Left ventricle myocardium superior (tissue), 1 donor: ENCODE data around the gene MEGF11. TPM values are rescaled to one million over a fixed set of nuclear protein-coding genes. Genes with fewer than 3 reads are reported as not detected.
"Not testable (repeated sequence)": the region's sequence is repeated elsewhere in the genome, so short reads cannot be mapped to it uniquely, and the experiment has no call there.

Source experiments
- ATAC-seq: fragments of 200-7000 bp; cut with Tn5 transposase; one replicate; pipeline ENCODE4 v1.9.1; 2020; ENCODE audit warnings: mild to moderate bottlenecking, moderate library complexity
- DNase-seq: peaks from one replicate; pipeline ENCODE4 v3.0.0-alpha.2; 2020
- intact Hi-C: fragments of 100-400 bp; cut with micrococcal nuclease; formaldehyde crosslinking; loops from one replicate; pipeline ENCODE4 v1.11.0; 2022
- total RNA-seq: library from RNA; stranded (reverse); fragmentation: NEBNext Ultra II Directional; extraction: Animal tissue kit (Norgen Biotek cat#: 25700); gene quantifications from one replicate; pipeline ENCODE4 v1.2.1, GENCODE V29; 2021
- donor health status: DM: no; HTN: yes; CAD: no; lungs with severe emphysema.

The MEGF11 gene
- total RNA-seq, 1 donor from 2014 or later, result not detected

DNA sequence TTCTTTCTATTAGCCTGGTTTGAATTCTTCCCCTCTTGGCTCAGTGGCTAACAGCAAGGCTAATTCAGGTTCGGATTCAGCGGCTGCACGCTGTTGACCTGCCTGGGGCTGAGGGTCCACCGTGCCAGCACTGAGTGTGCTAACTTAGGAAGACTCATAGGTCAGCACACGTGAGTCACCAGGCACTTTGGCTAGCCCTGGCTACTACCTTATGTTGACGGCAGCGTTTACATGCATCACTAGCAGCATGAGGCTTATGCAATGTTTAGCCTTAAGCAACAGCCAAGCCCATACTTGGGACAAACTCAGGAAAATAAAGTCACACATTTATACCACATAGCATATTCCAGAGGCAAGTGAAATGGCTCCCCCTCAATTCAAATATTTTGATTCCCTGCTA is 246.6 kb downstream of the MEGF11 start:
- intact Hi-C loops, result no loop called here
- ATAC-seq (no peak), DNase-seq (no peak)

DNA sequence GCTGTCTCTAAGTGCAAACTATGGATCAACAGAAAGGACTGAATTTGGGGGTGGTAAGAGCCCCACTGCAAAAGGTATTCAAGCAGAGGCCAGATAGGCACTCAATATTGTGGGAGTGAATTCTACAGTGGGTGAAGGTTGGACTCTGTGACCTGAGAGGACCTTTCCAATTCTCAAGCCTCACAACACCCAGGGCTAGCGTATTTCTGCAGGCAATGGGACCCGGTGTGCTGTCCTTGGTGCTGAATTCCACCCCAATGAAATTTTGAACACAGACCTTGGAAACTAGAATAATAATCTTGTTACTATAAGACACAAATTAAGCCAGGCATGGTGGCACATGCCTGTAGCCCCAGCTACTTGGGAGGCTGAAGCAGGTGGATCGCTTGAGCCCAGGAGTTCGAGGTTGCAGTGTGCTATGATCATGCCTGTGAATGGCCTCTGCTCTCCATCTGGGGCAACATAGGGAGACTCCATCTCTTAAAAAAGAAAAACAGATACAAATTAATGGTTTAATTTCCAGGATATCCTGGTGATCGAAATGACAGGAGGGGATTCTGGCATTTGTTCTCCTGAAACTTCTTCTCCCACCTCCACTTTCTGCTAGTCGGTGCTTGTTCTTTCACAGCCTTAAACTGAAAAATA is 248.8 kb downstream of the MEGF11 start:
- intact Hi-C loops, result no loop called here
- ATAC-seq, result no peak
- no peak for DNase-seq

DNA sequence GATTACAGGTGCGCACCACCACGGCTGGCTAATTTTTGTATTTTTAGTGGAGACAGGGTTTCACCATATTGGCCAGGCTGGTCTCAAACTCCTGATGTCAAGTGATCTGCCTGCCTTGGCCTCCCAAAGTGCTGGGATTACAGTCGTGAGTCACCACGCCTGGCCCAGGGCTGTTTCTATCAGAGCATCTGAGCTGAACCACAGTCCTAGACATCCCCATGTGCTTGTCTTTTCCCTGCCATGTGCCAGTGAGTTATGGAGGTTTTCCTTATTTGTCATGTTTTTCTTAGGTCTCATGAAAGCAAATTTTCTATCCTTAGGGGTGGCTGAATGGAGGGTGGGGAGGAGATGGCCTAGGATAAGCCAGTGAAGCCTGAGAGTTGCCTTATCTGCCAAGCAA is 250.4 kb downstream of the MEGF11 start:
- ATAC-seq, DNase-seq, intact Hi-C loops: not testable (repeated sequence)

DNA sequence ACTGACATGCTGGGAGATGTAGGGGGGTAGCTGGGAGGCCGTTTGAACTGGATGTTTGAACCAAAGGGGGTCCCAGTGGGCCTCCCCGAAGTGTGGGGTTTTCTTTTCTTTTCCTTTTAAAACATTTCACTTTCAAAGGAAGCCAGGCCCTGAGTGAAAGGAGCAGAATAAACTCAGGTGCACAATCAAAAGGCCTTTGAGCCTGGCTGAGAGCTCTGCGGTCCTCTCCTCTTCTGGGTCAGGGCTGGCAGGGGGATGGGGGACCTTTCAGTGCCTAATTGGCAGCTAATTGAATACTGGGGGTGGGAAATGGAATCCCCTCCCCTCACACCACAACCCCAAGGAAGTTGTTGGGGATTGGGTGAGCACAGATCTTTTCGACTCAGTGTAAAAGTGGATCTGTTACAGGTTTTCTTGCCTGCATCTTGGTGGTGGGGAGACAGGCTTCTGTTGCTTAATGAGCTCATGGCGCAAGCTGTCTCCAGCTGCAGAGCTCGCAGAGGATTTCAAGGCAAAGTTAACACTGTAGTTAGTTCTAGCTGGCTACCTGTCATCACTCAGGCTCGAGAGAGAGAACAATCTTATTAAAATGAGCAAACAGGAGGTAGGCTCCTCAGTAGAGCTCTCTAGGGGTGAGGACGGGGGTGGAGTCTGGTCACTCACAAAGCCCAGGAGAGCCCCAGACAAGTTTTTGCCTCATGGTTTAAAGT is 251.7 kb downstream of the MEGF11 start:
- DNase-seq (no peak), ATAC-seq (no peak)
- intact Hi-C loops, result no loop called here

DNA sequence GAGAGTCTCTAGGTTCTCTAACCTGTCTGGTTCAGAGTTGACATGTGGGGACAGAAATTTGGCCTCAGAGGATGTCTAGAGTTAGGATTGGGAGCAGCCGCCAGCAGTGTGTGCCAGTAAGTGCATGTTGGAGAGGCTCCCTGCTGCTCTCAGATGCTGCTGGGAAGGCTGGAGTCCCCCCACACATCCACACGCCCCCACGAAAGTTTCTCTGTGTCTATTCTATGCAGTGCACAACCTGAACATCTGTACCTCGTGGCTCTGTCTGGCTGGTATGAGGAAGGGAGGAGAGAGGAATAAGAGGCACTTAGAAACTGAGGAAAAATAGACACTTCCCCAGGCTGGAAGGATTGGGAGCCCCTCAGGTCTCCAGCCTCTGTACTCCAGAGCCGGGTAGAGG is 252.5 kb downstream of the MEGF11 start:
- DNase-seq (no peak), ATAC-seq (no peak)
- intact Hi-C loops, result no loop called here

DNA sequence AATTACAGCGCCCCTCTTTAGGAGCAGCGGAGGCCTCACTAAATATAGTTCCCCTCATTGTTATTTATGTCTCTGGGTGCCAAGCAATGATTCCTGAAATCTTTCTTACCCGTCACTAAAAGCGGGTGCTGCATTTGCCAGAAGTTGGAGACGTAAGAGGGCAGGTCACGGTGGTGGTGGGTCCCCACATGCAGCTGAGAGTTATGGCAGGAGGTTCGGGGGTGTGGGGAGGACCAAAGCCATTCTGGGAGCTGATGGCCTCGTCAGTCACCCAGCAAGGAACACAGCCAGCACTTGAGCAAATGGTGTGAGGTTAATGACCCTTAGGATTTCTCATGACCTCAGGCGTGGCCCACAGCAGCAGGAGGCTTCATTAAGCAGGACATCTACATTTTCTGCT is 255.1 kb downstream of the MEGF11 start:
- intact Hi-C loops, result no loop called here
- DNase-seq (no peak), ATAC-seq (no peak)

DNA sequence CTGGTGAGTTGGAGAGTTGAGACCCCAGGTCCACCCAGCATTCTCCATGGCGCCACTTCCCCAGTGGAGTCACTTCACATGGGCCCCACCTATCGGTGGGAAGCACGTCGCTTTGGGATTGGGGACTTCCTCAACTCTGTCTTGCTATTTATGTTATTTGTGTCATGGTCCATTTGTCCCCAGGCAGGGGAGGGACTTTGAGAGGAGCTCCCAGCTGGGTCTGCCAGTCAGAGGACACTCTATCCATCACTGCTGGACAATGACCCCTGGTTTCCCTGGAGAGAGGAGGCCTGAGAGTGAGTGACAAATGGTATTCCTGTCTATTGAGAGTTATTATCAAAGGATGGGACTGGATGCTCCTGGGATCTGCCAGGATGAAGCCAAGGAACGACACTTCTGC is 256.6 kb downstream of the MEGF11 start:
- ATAC-seq (no peak), DNase-seq (no peak)
- intact Hi-C loops, result no loop called here

DNA sequence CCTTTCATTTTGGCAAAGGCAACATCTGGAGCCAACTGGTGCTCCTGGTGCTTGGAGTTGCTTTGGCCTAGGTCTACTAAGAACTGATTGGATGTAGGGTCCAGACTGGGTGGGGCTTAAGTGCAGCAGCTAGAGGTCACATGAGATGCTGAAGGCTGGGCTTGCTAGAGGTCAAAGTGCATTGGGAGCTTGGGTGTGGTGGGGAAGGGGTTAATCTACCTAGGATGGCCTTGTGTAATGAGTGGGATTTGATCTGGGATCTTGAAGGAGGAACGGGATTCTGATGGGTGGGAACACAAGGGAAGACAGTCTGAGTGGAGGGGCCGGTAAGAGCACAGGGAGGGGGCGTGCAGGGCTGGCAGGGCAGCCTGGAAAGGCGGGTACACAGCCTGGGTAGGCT is 258.7 kb downstream of the MEGF11 start:
- DNase-seq (no peak), ATAC-seq (no peak)
- intact Hi-C loops, result no loop called here

DNA sequence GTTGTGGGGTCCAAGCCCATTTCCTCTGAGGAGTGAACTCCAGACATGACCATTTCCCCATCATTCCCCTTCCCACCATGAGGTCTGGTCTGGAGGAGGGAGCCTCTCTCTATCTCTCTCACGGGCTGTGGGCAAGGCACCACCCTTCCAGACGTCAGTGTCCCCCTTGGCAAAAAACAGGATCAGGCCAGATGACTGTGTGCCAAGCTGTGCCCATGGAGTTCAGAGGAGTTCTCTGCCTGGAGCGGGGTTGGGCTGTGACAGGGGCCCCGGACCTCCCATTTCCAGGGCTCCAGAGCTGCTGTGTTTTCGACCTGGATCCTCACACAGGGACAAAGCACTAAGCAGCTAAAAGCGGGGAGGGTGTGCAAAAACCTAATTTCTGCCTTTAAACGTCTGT is 259.8 kb downstream of the MEGF11 start:
- intact Hi-C loops, result no loop called here
- ATAC-seq (no peak), DNase-seq (no peak)

DNA sequence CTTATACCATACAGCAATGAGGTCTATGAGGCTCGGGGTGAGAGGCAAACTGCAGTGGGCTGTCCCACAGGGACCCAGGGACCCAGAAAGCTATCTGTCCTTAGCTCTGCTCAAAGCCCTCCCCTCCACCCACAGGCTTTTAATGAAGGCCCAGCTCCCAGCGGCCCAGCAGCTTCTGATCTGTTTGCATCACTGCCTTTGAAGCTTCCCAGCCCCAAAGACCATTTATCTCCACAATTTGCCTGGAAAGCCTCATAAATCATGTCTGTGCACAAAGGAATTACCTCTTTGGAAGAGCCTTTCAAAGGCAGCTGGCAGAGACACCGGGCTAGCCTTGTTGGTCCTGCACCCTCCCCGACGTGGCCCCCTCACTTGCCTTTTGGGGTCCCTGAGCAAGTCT is 260.3 kb downstream of the MEGF11 start:
- intact Hi-C loops, result no loop called here

DNA sequence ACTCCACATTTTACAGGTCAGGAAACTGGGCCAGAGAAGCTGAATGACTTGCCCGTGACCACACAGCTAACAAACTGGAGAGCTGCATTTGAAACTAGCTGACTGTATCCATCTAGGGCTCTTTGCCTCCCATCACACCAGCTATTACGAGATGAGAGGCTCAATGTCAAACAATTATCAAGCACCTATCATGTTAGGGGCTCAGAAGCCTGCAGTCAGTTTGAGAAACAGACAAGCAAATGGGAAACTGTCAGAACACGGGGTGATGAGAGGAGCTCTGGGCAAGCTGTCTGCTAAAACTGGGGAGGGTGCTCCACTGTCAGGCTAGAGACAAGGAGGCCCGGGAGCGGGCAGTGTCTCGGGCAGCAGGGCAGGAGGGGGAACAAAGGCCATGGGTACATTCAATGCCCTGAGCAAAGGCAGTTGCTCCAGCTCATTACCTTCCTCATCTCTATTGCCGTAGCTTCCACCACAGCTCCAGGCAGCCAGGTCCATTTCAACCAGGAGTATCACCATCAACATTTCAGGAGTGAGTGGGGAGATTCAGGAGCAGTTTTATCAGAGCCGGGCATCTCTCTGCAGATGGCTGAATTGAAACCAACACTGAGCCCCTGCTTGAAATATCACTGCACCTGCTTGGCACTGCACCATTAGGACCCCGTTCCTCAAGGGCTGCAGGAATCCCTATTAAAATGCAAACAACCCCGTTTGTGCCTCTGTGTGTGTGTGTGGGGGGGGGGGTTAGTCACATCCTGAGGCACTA is 261.6 kb downstream of the MEGF11 start:
- DNase-seq (no peak), ATAC-seq (no peak)
- intact Hi-C loops, result no loop called here

More for the DNA sequence above, 260.3 kb downstream of the MEGF11 start:
- ATAC-seq, result no peak
- DNase-seq, result no peak

DNA sequence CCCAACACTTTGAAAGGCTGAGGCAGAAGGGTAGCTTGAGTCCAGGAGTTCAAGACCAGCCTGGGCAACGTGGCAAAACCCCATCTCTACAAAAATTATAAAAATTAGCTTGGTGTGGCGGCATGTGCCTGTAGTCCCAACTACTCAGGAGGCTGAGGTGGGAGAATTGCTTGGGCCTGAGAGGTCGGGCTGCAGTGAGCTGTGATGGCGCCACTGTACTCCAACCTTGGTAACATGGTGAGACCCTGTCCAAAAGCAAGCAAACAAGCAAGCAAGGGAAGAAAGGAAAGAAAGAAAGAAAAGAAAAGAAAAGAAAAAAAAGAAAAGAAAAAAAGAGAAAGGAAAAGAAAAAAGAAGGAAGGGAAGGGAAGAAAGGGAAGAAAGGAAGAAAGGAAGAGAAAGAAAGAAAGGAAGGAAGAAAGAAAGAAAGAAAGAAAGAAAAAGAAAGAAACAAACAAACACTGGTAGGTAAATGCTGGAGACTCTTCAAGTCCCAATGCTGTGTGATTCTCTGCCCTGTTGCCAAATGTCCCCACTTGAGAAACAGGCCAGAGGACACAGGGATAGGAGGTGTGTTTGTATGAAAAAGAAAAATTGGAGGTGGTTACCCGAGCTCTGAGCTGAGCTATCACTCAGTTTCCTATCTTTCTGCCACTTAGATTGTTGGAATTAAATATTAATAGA is 263.1 kb downstream of the MEGF11 start:
- intact Hi-C loops, result no loop called here
- ATAC-seq (no peak), DNase-seq (no peak)

DNA sequence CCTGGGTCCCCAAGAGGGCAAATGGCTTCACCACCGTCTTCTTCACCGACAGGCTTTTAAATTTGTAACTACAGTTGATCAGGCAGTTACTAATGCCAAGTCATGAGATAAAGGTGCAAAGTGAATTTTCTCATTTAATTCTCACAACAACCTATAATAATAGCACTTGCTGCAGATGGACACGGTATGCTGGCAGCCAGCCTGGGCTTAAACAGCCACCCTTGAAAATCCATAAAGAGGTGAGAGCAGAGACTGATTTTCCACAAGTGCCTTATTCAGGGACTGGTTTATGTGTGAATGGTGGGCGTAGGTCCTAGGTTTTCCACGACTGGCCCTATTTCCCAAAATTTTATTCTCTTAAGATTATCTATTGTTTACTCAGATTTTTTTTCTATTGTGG is 266.4 kb downstream of the MEGF11 start:
- ATAC-seq (no peak), DNase-seq (no peak)
- intact Hi-C loops, result no loop called here

DNA sequence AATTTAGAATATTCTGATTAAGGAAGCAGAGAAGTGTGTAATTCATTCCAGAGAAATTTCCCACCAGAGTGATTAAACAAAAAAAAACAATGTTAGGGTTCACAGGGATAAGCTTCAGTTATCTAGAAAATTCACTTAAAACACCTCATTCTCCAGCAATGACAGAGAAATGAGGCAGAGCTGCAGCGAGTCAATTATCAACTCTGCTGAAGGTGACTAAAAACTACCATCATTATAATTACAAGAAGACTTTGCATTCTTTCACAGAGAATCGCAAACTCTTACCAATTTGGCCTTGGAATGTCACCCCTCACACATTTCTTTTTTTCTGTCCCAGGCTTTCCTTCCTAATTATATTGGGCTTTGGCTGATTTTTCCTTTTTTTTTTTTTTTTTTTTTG is 267.1 kb downstream of the MEGF11 start:
- ATAC-seq (no peak), DNase-seq (no peak)
- intact Hi-C loops, result no loop called here

DNA sequence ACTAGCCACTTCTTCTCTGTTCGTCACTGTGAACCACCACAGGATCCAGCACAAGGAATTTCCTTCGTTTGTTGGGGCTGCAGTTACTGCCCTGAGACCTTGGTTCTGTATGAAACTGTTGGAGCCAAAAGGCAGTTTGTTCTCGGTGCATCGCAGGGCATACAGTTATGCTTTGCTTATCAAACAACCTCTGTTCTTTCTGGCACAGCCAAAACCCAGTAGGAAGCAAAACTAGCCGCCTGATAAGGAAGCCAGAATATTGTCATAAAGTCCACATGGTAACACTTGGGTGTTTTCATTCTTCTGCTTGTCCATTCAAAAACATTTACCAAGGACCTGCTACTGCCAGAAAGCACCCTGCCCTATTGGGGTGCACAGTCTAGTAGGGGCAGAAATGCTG is 268.2 kb downstream of the MEGF11 start:
- ATAC-seq, result peak; percentile 61
- intact Hi-C loops, result no loop called here
- DNase-seq, result no peak

DNA sequence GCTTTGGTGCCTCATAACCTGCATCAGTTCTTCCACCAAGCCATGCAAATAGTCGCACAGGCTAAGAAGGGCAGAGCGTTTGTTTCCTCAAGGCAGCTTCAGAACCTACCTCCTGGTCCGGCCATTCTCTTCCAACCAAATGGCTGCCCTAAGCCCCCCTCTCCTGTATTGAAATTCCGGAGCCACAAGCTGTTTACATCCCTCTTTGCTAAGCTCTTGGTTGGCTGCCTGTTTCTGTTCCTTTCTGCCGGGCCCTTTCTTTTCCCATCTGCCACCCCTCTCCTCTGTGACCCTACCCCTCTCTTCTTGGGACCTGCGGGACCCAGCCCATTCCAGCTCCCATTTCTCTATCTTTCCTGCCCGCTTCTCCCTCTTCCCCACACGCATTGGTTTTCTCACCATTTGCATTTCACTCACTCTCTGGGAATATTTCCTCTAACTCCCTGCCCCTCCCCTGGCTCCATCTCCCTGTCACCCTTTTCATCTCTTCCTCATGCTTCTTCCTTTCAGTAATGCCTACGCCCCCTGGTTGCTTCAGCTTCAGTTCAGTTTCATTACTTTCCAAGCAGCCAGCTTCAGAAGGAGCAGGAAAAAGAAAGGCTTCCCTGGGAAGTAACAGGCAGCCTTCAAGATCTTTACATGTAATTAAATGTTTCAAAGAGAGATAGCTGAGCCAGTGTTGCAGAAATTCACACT is 270.8 kb downstream of the MEGF11 start:
- intact Hi-C loops, result loop anchor here (5.0 kb wide), 1 partner anchor 305 kb away; no protein-coding TSS in a partner anchor
- no peak for DNase-seq
- no peak for ATAC-seq

DNA sequence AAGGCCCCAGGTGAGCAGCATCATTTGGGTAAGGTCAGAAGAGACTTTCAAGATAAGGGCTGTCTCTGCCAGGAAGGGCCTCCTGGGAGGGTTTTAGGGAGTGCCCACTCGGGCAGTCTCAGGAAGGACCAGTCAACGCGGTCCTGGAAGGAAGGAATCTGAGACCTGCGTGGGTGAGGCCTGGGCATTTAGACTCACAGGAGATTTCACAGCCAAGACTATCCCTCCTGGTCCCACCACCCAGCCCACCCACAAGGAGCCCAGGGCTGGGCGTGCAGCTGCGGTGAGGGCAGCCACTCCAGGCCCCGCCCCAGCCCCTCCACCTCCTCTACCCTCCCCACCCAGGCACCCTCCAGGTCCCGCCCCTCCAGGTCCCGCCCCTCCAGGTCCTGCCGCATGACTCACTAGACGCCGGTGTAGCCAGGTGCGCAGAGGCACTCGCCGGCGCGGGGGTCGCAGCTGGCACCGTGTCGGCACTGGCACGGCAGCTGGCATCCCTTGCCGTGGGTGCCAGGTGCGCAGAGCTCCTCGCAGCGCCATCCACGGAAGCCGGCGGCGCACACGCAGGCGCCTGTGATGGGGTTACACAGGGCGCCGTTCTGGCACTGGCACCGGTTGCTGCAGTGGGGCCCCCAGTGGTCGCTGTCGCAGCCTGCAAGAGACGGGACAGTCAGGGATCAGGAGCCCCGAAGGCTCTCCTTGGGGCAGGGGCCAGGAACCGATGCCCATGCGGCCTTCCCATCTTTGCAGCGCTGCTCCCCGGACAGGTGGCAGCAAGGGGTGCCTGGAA is 271.5 kb downstream of the MEGF11 start:
- intact Hi-C loops, result loop anchor here (5.0 kb wide), 1 partner anchor 305 kb away; no protein-coding TSS in a partner anchor
- ATAC-seq (peak; percentile 20), DNase-seq (peak; percentile 36)

DNA sequence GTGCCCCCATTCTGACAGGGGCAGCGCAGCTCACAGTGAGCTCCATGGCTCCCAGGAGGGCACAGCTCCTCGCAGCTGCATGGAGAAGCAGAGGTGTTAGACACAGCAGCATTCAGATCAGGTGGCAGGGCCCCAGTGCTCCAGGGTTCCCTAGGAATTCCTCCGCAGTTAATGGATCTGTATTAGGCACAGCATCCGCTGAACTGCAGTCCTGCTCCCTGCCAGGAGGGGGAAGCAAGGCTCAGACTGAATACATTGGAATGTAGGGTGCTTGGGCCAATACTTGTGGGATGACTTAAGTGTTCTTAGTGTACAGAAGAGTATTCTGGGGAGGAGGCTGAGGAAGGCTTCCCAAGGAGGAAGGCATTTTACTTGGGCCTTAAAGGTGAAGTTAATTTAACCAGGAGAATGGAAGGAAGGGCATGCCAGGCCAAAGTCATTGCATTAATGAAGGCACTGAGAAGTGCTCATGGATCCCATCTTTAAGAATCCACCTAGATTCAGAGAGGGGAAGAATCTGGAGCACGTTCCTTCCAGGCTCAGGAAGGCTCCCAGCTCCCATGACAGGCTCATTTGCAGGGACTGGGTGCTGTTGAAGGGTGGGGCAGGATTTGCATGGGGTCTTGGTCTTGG is 272.6 kb downstream of the MEGF11 start:
- ATAC-seq, result peak; percentile 81
- intact Hi-C loops, result loop anchor here (5.0 kb wide), 1 partner anchor 306 kb away; no protein-coding TSS in a partner anchor
- DNase-seq, result peak; percentile 68
